Astrocyte of the spinal cord (primary cell): ENCODE data around the gene SH3PXD2B.

Source experiments
- DNase-seq: peaks from one replicate; pipeline ENCODE4 v3.0.0; 2011; ENCODE audit warnings: low read depth, low spot score
- H3K4me3 ChIP-seq: 2 replicates; pipeline ENCODE4 v1.5.1; 2011; ENCODE audit warnings: low read depth, mild to moderate bottlenecking, low read length, moderate library complexity
- in situ Hi-C: cut with HindIII; loops from 2 replicates; pipeline ENCODE4 v1.10.0; 2017; ENCODE audit warnings: low sequenced_read_pairs
- TF ChIP-seq, protein P1 (sequence below): IDR thresholded peaks from 2 replicates; pipeline ENCODE4 v1.5.1; 2012; ENCODE audit warnings: low read depth, mild to moderate bottlenecking, low read length, inconsistent platforms

Gene SH3PXD2B

DNA sequence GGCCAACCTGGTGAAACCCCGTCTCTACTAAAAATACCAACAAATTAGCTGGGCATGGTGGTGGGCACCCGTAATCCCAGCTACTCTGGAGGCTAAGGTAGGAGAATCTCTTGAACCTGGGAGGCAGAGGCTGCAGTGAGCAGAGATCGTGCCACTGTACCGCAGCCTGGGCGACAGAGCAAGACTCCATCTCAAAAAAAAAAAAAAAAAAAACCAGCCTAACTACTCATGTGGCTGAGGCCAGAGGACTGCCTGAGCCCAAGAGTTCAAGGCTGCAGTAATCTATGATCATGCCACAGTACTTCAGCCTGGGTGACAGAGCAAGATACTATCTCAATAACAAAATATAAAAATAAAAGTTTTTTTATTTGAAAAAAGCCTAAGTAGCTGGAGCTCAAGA is 174.0 kb downstream of the SH3PXD2B start:
- H3K4me3 ChIP-seq, result no peak overlapping the region
- DNase-seq, result no peak
- in situ Hi-C loops, result no loop called here
- TF ChIP-seq, protein P1, sequence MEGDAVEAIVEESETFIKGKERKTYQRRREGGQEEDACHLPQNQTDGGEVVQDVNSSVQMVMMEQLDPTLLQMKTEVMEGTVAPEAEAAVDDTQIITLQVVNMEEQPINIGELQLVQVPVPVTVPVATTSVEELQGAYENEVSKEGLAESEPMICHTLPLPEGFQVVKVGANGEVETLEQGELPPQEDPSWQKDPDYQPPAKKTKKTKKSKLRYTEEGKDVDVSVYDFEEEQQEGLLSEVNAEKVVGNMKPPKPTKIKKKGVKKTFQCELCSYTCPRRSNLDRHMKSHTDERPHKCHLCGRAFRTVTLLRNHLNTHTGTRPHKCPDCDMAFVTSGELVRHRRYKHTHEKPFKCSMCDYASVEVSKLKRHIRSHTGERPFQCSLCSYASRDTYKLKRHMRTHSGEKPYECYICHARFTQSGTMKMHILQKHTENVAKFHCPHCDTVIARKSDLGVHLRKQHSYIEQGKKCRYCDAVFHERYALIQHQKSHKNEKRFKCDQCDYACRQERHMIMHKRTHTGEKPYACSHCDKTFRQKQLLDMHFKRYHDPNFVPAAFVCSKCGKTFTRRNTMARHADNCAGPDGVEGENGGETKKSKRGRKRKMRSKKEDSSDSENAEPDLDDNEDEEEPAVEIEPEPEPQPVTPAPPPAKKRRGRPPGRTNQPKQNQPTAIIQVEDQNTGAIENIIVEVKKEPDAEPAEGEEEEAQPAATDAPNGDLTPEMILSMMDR, result no peak

DNA sequence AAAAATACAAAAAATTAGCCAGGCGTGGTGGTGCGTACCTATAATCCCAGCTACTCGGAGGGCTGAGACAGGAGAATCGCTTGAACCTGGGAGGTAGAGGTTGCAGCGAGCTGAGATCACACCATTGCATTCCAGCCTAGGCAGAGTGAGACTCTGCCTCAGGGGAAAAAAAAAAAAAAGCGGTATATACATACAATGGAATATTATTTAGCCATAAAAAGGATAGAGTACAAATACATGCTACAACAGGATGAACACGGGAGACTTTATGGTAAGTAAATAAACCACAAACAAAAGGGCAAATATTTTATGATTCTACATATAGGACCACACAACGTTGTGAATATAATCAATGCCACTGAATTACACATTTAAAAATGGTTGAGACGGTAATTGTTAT is 176.0 kb downstream of the SH3PXD2B start:
- TF ChIP-seq, protein P1, result no peak
- no peak for DNase-seq
- no peak overlapping the region for H3K4me3 ChIP-seq
- in situ Hi-C loops, result no loop called here

DNA sequence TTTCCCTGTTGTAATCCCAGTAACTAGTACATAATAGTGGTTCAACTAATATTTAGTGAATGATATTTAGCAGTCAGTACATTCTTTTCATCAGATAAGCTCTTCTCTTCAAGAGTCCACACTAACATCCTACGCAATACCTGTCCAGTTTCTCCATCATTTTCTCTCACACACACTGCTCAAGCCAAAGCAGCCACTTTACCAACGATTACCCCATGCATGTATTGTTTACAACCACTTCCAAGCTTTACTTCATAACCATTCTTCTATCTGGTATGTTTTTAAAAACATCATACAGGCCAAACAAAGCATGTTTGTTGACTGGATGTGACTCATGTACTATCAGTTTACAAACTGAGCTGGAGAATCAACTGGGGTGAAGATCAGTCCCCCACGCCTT is 178.1 kb downstream of the SH3PXD2B start:
- TF ChIP-seq, protein P1, result no peak
- in situ Hi-C loops, result no loop called here
- peak; percentile 14 for DNase-seq
- no peak overlapping the region for H3K4me3 ChIP-seq
